SHP77 treated with DMSO at 0.1 percent for 48 hours (cell line): ENCODE data around the gene CDYL.
"Not testable (repeated sequence)": the region's sequence is repeated elsewhere in the genome, so short reads cannot be mapped to it uniquely, and the experiment has no call there.

Experiments used
- DNase-seq: peaks from one replicate; lab custom pipeline; 2025; lab: John Stamatoyannopoulos, UW

Gene CDYL

GRCh38 chr6:5003604-5004372 lies 227.6 kb downstream of the CDYL start, which contains the start of gene RPP40:
Gene RPP40 (minus strand): TSS chr6:5004037. CDS start chr6:5004002, 35 bp downstream.
- peak; percentile 91 for DNase-seq

- no peak for DNase-seq
Measured at GRCh38 chr6:5004373-5005037, 228.3 kb downstream of the CDYL start.

GRCh38 chr6:5005038-5005433 lies 228.8 kb downstream of the CDYL start:
- not testable (repeated sequence) for DNase-seq
